Gastrocnemius medialis (tissue), 4 donors: ENCODE measurements around the gene EPHB6. TPM values are rescaled to one million over a fixed set of nuclear protein-coding genes. Genes with fewer than 3 reads are reported as not detected.

ENCODE experiments used
- ATAC-seq, 2 donors: fragments of 150-250 bp; one replicate each; pipeline ENCODE4 v1.9.1; 2016
- DNase-seq, 2 donors: peaks; one replicate each; pipeline ENCODE4 v3.0.0-alpha.2; 2019
- H3K27ac ChIP-seq, 4 donors: fragments of 200-600 bp; sonication (generic); 1 replicate in 1 of 4; 2 replicates in 3 of 4; pipeline ENCODE4 v1.5.1; 2016 to 2018; ENCODE audit warnings: mild to moderate bottlenecking in 2 of 4, moderate library complexity in 1 of 4
- H3K27me3 ChIP-seq, 3 donors: fragments of 200-600 bp; sonication (generic) in 2 of 3; 1 replicate in 1 of 3; 2 replicates in 2 of 3; pipeline versions ENCODE4 v1.5.1 to v1.6.0; 2016 to 2019; ENCODE audit warnings: mild to moderate bottlenecking in 1 of 3, moderate library complexity in 1 of 3
- H3K36me3 ChIP-seq, 2 donors: fragments of 200-600 bp; sonication (generic) in 1 of 2; one replicate each; pipeline ENCODE4 v1.5.1; 2017 to 2018
- H3K4me1 ChIP-seq, 2 donors: fragments of 200-600 bp; sonication (generic) in 1 of 2; one replicate each; pipeline ENCODE4 v1.5.1; 2016 to 2017; ENCODE audit warnings: mild to moderate bottlenecking in 2 of 2
- H3K4me3 ChIP-seq, 4 donors: fragments of 200-600 bp; sonication (generic) in 3 of 4; 1 replicate in 1 of 4; 2 replicates in 3 of 4; pipeline ENCODE4 v1.5.1; 2016 to 2019; ENCODE audit warnings: mild to moderate bottlenecking in 2 of 4
- H3K9me3 ChIP-seq, 3 donors: fragments of 200-600 bp; sonication (generic) in 2 of 3; 1 replicate in 1 of 3; 2 replicates in 2 of 3; pipeline ENCODE4 v1.5.1; 2016 to 2019
- CTCF ChIP-seq, 5 experiments: fragments of 450-650 bp in 3 of 5; fragments of 200-600 bp in 2 of 5; sonication (generic) in 2 of 5; IDR thresholded peaks in 4 of 5; conservative IDR thresholded peaks in 1 of 5; 1 replicate in 4 of 5; 2 replicates in 1 of 5; pipeline ENCODE4 v1.5.1; 2016 to 2019; ENCODE audit warnings: antibody characterized with exemption in 5 of 5, mild to moderate bottlenecking in 3 of 5, moderate library complexity in 3 of 5
- POLR2A ChIP-seq, 2 donors: fragments of 450-650 bp; IDR thresholded peaks; one replicate each; pipeline ENCODE4 v1.6.1; 2017; ENCODE audit warnings: antibody characterized with exemption in 2 of 2, mild to moderate bottlenecking in 2 of 2, moderate library complexity in 2 of 2
- in situ Hi-C, 4 donors: fragments of 200-750 bp; cut with MboI; loops; one replicate each; pipeline versions ENCODE4 v1.15.0 to v1.8.0; 2017; ENCODE audit warnings: low sequenced_read_pairs in 4 of 4
- intact Hi-C: fragments of 100-400 bp; cut with DNase I; formaldehyde crosslinking; loops from one replicate; pipeline ENCODE4 v1.15.1; 2023; ENCODE audit warnings: low total_unique reads
- total RNA-seq, 4 donors: library from RNA; depleted of rRNA; stranded (reverse); fragments of >200 nt; gene quantifications; one replicate each; pipeline versions ENCODE4 v1.1.0 to v1.2.3, GENCODE V29; 2016

The EPHB6 gene
- total RNA-seq, 4 donors from 2014 or later, result 2.0 to 8.9 (median 2.8) TPM

- no peak overlapping the region for H3K4me3 ChIP-seq
- DNase-seq, result no peak
- no peak for TF ChIP-seq POLR2A (IDR thresholded peaks at IDR 0.05)
- no peak for TF ChIP-seq CTCF (IDR thresholded peaks at IDR 0.05 in 4 of 5, conservative IDR thresholded peaks at IDR 0.05 in 1 of 5)
- no peak for ATAC-seq
- H3K36me3 ChIP-seq, result no peaks in the 10 kb centered on the region
- H3K27me3 ChIP-seq, result no peaks in the 10 kb centered on the region
- in situ Hi-C loops, result loop anchor here (10.0 to 25.0 kb wide), 3 partner anchors 145 to 355 kb away; partner anchors contain the start of gene TAS2R40 (in 3 of the 4)
- no peak overlapping the region for H3K27ac ChIP-seq
- H3K4me1 ChIP-seq, result peaks cover 0 to 12% of the 10 kb centered on the region in 2 donors
- intact Hi-C loops, result no loop called here
- no peaks in the 10 kb centered on the region for H3K9me3 ChIP-seq
Measured at GRCh38 chr7:142859829-142860228, 5.0 kb downstream of the EPHB6 start.

- Histone ChIP-seq H3K4me3 (no peak overlapping the region), H3K4me1 (peaks cover 0 to 2% of the 10 kb centered on the region in 2 donors), H3K27me3 (no peaks in the 10 kb centered on the region), H3K9me3 (no peaks in the 10 kb centered on the region), H3K27ac (no peak overlapping the region), H3K36me3 (no peaks in the 10 kb centered on the region)
- no peak for ATAC-seq
- intact Hi-C loops, result no loop called here
- in situ Hi-C loops, result loop anchor here in 3 of 4 donors (25.0 kb wide), 1 partner anchor 351 kb away; the partner anchor contains the start of gene TAS2R40 (in 3 of the 3)
- TF ChIP-seq CTCF (IDR thresholded peaks at IDR 0.05 in 4 of 5, conservative IDR thresholded peaks at IDR 0.05 in 1 of 5) (no peak), POLR2A (IDR thresholded peaks at IDR 0.05) (no peak)
- DNase-seq, result no peak
Measured at GRCh38 chr7:142860968-142861367, 6.1 kb downstream of the EPHB6 start.

GRCh38 chr7:142862351-142862750, 7.5 kb downstream of the EPHB6 start:
- no peak overlapping the region for H3K27ac ChIP-seq
- H3K36me3 ChIP-seq, result no peaks in the 10 kb centered on the region
- no peak for TF ChIP-seq POLR2A (IDR thresholded peaks at IDR 0.05)
- TF ChIP-seq CTCF (IDR thresholded peaks at IDR 0.05 in 4 of 5, conservative IDR thresholded peaks at IDR 0.05 in 1 of 5), result no peak
- no peaks in the 10 kb centered on the region for H3K9me3 ChIP-seq
- DNase-seq (no peak), ATAC-seq (no peak)
- no peaks in the 10 kb centered on the region for H3K27me3 ChIP-seq
- no peak overlapping the region for H3K4me3 ChIP-seq
- intact Hi-C loops (no loop called here), in situ Hi-C loops (loop anchor here in 3 of 4 donors (25.0 kb wide), 1 partner anchor 350 kb away; the partner anchor contains the start of gene TAS2R40 (in 3 of the 3))
- H3K4me1 ChIP-seq, result no peaks in the 10 kb centered on the region

- Histone ChIP-seq H3K4me1 (no peaks in the 10 kb centered on the region), H3K27me3 (no peaks in the 10 kb centered on the region), H3K27ac (no peak overlapping the region), H3K36me3 (no peaks in the 10 kb centered on the region), H3K4me3 (no peak overlapping the region), H3K9me3 (no peaks in the 10 kb centered on the region)
- DNase-seq (no peak), ATAC-seq (no peak)
- TF ChIP-seq POLR2A (IDR thresholded peaks at IDR 0.05) (no peak), CTCF (IDR thresholded peaks at IDR 0.05 in 4 of 5, conservative IDR thresholded peaks at IDR 0.05 in 1 of 5) (no peak)
- in situ Hi-C loops (loop anchor here in 3 of 4 donors (25.0 kb wide), 1 partner anchor 349 kb away; the partner anchor contains the start of gene TAS2R40 (in 3 of the 3)), intact Hi-C loops (no loop called here)
Measured at GRCh38 chr7:142862786-142863400, 8.0 kb downstream of the EPHB6 start.
